ENCODE data around the gene KLHL6. TPM values are rescaled to one million over a fixed set of nuclear protein-coding genes. Genes with fewer than 3 reads are reported as not detected.

The KLHL6 gene
- total RNA-seq, 1 experiment from 2014 or later, result 0.11 TPM

DNA sequence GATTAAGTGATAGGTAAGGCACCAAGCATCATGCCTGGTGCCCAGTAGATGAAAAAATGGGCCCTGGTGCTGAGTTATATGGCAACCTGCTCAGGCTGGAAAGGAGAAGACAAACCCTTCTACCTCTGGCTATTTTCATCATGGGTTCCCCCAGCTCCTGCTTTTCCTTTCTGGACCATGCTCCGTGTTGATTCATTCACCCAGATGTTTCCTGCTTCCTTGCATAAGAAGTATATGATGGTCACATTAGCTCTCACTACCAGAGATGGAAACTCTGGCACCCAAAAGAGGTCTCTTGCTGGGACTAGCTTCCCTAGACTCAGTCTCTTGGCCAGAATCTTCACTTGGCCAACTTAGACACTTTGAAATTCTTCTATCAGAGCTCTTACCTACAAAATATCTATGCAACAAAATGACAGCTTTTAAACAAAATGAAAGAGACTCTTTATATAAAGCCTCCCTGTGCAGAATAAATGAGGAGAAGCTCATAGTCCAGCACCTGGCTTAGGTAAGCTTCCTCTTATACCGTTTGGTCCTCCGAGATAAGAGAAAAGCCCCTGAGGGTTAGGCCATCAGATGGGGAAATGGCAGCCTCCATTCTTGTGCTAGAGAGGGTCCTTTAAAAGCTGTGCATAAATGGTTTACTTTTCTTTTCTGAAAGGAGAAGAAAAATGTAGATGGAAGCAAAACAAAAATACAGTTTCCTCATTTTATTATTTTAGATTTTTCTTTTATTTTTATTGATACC is 80.3 kb downstream of the KLHL6 start:
- ATAC-seq (no peak), DNase-seq (ENCODE audit: low spot score) (no peak)
- H3K36me3 Mint-ChIP-seq, result no peaks in the 10 kb centered on the region
- peaks cover 11% of the 10 kb centered on the region for H3K4me1 Mint-ChIP-seq
- no peak overlapping the region for H3K4me3 Mint-ChIP-seq
- no peaks in the 10 kb centered on the region; the same call in 1 of the 2 replicates for H3K27me3 Mint-ChIP-seq (ENCODE audit: low read depth)
- no peak overlapping the region for H3K27ac Mint-ChIP-seq
- ChIA-PET POLR2A (no interaction called here), CTCF (interaction anchor here (1.1 to 1.4 kb wide), 2 partner anchors 292 to 349 kb away, joined by 3 to 4 read pairs; no protein-coding TSS in a partner anchor)
- H3K9me3 Mint-ChIP-seq, result no peaks in the 10 kb centered on the region
- TF ChIP-seq GTF2I (CRISPR knock-in tag; conservative IDR thresholded peaks at IDR 0.05) (no peak), ELF4 (CRISPR knock-in tag; IDR thresholded peaks at IDR 0.05; ENCODE audit: low read depth) (no peak), ATF1 (CRISPR knock-in tag; IDR thresholded peaks at IDR 0.05) (no peak), ZNF232 (CRISPR knock-in tag; IDR thresholded peaks at IDR 0.05) (no peak), CREM (CRISPR knock-in tag; IDR thresholded peaks at IDR 0.05) (no peak), GRHL2 (CRISPR knock-in tag; IDR thresholded peaks at IDR 0.05; ENCODE audit: insufficient replicate concordance, severe bottlenecking) (no peak), ZNF423 (CRISPR knock-in tag; IDR thresholded peaks at IDR 0.05) (no peak), ZNF425 (CRISPR knock-in tag; conservative IDR thresholded peaks at IDR 0.05) (no peak), SP1 (CRISPR knock-in tag; conservative IDR thresholded peaks at IDR 0.05) (no peak), TCF7 (CRISPR knock-in tag; IDR thresholded peaks at IDR 0.05; ENCODE audit: low read depth) (no peak), FOXP1 (CRISPR knock-in tag; IDR thresholded peaks at IDR 0.05; ENCODE audit: borderline replicate concordance) (no peak), MXD4 (CRISPR knock-in tag; IDR thresholded peaks at IDR 0.05; ENCODE audit: borderline replicate concordance) (no peak), NR1H2 (CRISPR knock-in tag; IDR thresholded peaks at IDR 0.05) (no peak), GABPB1 (CRISPR knock-in tag; IDR thresholded peaks at IDR 0.05) (no peak), ZNF138 (CRISPR knock-in tag; conservative IDR thresholded peaks at IDR 0.05) (no peak), IRF1 (CRISPR knock-in tag; IDR thresholded peaks at IDR 0.05) (no peak), ATF3 (CRISPR knock-in tag; conservative IDR thresholded peaks at IDR 0.05) (no peak)
- TF ChIP-seq, protein P1, sequence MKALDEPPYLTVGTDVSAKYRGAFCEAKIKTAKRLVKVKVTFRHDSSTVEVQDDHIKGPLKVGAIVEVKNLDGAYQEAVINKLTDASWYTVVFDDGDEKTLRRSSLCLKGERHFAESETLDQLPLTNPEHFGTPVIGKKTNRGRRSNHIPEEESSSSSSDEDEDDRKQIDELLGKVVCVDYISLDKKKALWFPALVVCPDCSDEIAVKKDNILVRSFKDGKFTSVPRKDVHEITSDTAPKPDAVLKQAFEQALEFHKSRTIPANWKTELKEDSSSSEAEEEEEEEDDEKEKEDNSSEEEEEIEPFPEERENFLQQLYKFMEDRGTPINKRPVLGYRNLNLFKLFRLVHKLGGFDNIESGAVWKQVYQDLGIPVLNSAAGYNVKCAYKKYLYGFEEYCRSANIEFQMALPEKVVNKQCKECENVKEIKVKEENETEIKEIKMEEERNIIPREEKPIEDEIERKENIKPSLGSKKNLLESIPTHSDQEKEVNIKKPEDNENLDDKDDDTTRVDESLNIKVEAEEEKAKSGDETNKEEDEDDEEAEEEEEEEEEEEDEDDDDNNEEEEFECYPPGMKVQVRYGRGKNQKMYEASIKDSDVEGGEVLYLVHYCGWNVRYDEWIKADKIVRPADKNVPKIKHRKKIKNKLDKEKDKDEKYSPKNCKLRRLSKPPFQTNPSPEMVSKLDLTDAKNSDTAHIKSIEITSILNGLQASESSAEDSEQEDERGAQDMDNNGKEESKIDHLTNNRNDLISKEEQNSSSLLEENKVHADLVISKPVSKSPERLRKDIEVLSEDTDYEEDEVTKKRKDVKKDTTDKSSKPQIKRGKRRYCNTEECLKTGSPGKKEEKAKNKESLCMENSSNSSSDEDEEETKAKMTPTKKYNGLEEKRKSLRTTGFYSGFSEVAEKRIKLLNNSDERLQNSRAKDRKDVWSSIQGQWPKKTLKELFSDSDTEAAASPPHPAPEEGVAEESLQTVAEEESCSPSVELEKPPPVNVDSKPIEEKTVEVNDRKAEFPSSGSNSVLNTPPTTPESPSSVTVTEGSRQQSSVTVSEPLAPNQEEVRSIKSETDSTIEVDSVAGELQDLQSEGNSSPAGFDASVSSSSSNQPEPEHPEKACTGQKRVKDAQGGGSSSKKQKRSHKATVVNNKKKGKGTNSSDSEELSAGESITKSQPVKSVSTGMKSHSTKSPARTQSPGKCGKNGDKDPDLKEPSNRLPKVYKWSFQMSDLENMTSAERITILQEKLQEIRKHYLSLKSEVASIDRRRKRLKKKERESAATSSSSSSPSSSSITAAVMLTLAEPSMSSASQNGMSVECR (CRISPR knock-in tag; IDR thresholded peaks at IDR 0.05; ENCODE audit: borderline replicate concordance), result no peak
- TF ChIP-seq, protein P2, sequence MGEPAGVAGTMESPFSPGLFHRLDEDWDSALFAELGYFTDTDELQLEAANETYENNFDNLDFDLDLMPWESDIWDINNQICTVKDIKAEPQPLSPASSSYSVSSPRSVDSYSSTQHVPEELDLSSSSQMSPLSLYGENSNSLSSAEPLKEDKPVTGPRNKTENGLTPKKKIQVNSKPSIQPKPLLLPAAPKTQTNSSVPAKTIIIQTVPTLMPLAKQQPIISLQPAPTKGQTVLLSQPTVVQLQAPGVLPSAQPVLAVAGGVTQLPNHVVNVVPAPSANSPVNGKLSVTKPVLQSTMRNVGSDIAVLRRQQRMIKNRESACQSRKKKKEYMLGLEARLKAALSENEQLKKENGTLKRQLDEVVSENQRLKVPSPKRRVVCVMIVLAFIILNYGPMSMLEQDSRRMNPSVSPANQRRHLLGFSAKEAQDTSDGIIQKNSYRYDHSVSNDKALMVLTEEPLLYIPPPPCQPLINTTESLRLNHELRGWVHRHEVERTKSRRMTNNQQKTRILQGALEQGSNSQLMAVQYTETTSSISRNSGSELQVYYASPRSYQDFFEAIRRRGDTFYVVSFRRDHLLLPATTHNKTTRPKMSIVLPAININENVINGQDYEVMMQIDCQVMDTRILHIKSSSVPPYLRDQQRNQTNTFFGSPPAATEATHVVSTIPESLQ (CRISPR knock-in tag; IDR thresholded peaks at IDR 0.05), result no peak
- TF ChIP-seq, protein P3, sequence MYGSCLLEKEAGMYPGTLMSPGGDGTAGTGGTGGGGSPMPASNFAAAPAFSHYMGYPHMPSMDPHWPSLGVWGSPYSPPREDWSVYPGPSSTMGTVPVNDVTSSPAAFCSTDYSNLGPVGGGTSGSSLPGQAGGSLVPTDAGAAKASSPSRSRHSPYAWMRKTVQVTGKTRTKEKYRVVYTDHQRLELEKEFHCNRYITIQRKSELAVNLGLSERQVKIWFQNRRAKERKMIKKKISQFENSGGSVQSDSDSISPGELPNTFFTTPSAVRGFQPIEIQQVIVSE (CRISPR knock-in tag; IDR thresholded peaks at IDR 0.05; ENCODE audit: borderline replicate concordance), result no peak
